HG02870 (cell line): ENCODE data around the gene CABP4.

Source experiments
- ATAC-seq: cut with Tn5 transposase; IDR thresholded peaks from one replicate; pipeline ENCODE4 v1.9.1; 2021; ENCODE audit warnings: mild to moderate bottlenecking, moderate library complexity; ENCODE audit not compliant: unreplicated experiment

Gene CABP4

GRCh38 chr11:67494371-67495233 is 39.4 kb downstream of the CABP4 start:
- no peak for ATAC-seq

DNA sequence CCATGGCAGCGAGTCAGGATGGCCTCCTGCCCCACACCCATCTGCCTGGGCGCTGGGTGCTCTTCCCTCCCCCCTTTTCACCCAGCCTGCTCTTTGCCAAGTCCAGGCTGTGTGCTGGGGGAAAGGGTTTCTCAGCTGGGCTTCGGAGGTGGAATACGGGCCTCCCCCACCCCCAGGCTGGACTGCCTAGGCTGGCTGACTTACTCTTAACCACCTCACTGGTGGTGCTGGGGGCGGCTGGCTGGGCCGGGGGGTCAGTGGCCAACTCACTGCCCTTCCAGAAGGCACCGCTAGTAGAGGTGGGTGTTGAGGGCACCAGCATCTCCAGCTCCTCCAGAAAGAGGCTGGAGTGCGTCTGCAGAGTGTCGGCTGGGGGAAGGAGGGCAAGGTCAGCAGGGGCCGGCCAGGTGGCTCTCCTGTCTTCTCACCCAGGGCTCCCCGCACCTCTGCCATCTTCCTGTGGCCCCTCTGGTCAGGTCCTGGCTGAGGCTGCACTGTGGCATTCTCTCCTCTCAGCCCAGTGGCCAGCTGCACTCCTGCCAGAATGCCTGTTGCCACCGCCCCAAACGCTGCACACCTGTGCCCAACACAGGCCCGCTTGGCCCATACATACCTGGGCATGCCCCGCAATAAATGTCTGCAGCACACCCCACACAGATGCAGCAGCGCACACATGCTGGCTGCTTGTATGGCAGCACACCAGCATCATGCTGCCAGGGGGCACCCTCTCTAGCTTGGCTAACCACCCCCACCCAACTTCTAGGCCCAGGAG is 40.3 kb downstream of the CABP4 start:
- ATAC-seq, result no peak

DNA sequence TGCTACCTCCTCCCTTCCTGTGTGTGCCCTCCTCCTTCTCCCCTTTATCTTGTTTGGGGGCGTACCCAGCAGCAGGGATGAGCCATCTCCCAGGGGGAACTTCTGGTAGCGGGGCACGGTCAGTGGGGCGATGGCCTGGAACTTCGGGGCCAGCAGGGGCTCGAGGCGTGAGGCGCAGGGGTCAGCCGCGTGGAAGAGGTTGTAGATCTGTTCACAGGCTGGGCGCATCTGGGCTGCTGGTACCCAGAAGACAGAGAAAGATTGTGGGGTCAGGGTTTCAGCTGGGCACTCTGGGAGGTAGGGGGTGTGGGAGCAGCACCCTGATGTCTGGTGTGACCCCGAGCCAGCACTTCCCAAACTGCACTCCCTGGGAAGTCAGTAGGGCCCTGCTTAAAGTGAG is 41.0 kb downstream of the CABP4 start:
- no peak for ATAC-seq

- ATAC-seq, result no peak
Measured at GRCh38 chr11:67497656-67498291, 42.6 kb downstream of the CABP4 start.

DNA sequence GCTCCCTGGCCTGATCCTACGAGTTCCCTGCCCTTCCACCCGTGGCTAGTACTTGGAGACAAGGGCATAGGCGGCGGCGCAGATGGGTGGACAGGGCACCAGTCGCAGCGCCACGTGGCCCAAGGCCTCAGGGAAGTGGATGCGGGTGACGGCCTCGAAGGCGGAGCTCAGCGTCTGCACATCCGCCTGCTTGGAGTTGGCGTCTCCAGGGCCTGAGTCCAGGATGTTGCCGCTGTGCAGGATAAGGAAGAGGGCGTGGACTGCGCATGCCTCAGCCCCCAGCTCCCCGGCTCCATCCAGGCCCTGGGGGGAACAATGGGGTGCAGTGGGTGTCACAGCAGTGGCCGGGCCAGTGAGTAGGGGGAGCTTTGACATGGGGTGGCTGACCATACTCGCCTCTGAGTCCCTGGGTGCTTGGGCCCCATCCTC is 43.4 kb downstream of the CABP4 start:
- no peak for ATAC-seq

GRCh38 chr11:67499808-67500483 is 44.8 kb downstream of the CABP4 start:
- ATAC-seq, result no peak

DNA sequence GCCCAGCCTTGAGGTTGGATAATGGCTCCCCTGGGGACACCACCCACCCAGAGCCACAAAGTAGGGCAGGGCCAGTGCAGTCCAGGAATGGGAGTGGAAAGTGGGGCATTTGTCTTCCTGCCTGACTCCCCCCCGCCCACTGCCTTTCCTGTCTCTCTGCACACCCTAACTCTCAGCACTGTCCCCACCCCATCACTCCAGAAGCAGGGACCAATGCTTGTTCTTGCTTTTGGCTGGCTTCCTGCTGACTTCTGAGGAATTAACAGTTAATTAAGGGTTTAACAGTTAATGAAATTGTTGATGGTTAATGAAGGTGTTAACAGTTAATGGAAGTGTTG is 45.3 kb downstream of the CABP4 start:
- ATAC-seq, result no peak

DNA sequence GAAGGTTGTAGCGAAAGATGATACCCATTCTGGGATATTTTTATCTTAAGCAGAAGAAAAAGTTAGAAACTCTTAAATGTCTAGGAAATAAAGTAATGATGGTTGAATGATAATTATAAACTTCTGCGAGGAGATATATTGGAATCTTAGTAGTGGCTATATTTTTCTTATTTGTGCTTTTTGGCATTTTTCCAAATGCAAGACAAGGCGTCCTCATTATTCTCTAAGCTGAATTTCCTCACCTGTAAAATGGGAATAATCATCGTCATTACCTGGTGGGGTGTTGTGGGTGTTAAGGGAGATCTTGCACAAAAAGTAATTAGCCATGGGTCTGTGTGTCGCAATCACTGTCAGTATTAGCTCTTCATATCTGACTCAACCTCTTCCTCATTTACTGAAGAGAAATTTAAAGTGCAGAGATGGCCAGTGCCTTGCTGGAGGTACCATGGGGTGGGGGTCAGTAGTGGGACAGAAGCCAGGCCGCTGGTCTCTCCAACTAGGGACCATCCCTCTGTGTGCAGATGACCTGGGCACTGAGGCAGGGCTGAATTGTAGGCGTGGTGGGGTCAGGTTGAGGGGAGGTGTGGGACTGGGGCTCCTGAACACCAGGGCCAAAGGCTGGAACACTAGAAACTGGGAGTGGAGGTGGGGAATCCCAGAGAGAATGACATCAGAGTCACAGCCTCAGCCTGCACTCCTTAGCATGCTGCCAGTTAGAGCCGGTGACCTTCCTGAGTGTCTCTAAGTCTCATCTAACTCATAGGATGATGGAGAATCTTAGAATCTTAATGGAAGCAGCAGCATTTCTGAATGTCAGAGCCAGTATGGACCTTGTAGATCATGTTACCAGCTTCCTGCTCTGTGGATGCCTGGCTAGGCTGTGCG is 45.9 kb downstream of the CABP4 start:
- no peak for ATAC-seq

- no peak for ATAC-seq
Measured at GRCh38 chr11:67501854-67502253, 46.7 kb downstream of the CABP4 start.

- ATAC-seq, result no peak
Measured at GRCh38 chr11:67502328-67502979, 47.3 kb downstream of the CABP4 start.

DNA sequence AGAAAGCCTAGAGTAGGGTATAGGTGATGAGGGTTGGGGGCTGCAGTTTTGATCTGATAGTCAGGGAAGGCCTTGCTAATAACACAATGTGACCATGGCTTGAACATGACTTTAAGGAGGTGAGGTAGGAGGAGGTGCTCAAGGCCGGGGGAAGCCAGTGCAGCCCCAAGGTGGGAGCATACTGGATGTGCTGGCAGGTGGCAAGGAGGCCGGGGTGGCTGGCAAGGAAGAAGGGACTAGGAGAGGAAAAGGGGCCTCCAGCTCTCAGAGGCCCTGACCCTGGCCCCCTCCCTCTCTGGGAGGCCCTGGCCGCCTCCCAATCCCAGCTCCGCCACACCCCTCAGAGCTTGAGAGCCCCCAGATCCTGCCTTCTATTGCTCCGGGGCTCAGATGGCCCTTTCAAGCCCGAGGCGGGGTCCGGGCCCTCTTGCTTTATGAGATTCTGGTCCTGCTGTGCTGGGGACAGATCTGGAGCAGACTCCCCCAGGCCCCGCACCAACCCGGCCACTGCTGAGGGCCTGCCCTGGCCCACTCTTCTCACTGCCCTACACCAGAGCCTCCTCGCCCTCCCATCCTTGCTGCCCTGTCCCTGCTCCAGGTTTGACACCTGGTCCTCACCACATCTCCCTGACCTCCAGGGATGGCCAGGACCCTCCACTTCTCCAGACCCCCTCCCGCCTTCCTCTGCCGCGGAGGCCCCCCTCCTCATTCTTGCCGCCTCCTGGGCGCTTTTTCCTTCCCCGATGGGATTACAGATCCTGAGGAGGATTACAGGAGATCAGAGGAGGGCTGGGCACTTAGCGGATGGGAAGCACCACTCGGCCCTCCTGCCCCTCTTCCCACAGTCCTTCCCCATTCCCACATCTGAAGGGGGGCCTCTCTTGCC is 48.2 kb downstream of the CABP4 start:
- ATAC-seq, result no peak

GRCh38 chr11:67504005-67504949 is 49.1 kb downstream of the CABP4 start:
- ATAC-seq, result no peak

DNA sequence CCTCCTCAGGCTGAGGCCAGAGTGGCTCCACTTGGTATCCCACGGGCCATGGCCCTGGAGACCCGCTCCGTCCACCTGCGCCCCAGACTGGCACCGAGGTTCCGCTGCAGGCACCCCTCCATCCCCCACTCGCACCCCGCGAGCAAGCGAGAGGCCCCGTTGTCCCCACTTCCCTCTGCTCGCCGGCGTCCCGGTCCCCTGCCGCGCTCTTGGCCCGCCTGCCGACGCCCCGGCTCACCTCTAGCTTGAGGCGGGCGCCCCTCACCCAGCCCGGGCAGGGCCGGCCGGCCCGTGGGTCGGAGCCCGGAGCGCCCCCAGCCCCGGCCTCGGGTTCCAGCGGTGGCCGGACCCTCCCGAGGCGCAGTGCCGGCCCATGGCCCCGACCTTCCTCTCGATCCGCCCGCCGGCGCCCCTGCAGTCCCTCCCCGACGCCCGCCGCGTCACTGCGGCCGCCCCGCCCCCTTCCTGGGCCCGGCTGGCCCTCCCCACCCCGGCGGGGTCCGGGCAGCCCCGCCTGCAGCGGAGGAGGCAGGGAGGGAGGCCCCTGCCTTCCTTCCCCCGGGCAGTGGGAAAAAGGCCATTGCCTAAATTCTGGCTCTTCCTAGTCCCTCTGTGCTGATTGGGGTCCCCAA is 49.9 kb downstream of the CABP4 start, which contains the start of gene PITPNM1:
Gene PITPNM1 (minus strand): TSS at position 414 of the 632 bp plus-strand sequence. CDS start 1,183 bp downstream, outside the sequence.
- no peak for ATAC-seq

DNA sequence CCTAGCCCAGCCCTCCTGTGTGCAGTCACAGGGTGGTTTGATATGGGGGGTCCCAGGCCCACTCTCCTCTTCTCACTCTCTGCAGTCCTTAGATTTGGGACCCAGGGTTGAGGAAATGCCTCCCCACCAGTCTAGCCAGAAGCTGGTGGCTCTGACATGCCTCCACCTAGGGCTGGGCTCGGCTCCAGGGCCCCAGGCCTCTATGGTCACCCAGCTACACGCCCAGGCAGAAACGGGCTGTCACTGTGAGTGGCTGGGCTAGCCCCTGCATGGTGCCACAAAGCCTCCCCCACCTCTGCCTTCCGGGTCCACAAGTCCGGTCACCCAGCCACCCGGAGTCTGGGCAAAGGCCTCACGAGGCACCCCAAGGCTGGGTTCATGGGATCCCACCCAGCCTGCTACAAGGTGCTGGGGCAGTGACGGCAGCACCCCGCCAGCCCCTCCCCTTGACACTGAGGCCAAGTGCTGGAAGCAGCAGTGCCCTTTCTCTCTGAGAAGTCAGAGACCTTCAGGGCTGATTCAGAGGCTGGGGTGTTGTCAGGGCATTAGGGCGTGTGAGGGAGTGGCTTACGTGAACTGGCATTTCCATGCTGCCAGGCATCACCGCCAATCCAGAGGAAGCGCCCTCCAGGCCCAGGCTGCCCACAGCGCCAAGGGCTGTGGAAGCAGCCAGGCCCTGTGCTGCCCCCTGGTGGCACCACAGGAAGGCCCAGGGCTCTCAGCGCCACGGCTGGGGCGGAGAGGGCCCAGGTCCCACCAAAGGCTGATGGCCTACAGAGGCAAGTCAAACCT is 50.6 kb downstream of the CABP4 start:
- ATAC-seq, result no peak

- ATAC-seq, result no peak
Measured at GRCh38 chr11:67506426-67507051, 51.4 kb downstream of the CABP4 start.
